GM19372 (cell line): ENCODE data around the gene RGS5.
"Not testable (repeated sequence)": the region's sequence is repeated elsewhere in the genome, so short reads cannot be mapped to it uniquely, and the experiment has no call there.

ENCODE experiments used
- ATAC-seq: cut with Tn5 transposase; IDR thresholded peaks from one replicate; pipeline ENCODE4 v1.9.1; 2021; ENCODE audit warnings: mild to moderate bottlenecking, low read depth, moderate library complexity; ENCODE audit not compliant: unreplicated experiment

Gene RGS5

GRCh38 chr1:163202833-163203451, at the start of gene RGS5:
TSS of gene RGS5 (minus strand) at chr1:163202916. CDS start at chr1:163202835, 81 bp downstream.
- ATAC-seq: no peak

GRCh38 chr1:163250382-163250974, 47.8 kb upstream of the RGS5 start:
- ATAC-seq: no peak

GRCh38 chr1:163248064-163248463, 45.3 kb upstream of the RGS5 start:
- ATAC-seq: no peak

GRCh38 chr1:163244648-163245047, 41.9 kb upstream of the RGS5 start:
- not testable (repeated sequence) for ATAC-seq

GRCh38 chr1:163241746-163242145, 39.0 kb upstream of the RGS5 start:
- no peak for ATAC-seq

GRCh38 chr1:163240705-163241104, 38.0 kb upstream of the RGS5 start:
- no peak for ATAC-seq

- ATAC-seq: not testable (repeated sequence)
Observed at GRCh38 chr1:163233643-163234042, 30.9 kb upstream of the RGS5 start.

- ATAC-seq: no peak
Observed at GRCh38 chr1:163231385-163231784, 28.7 kb upstream of the RGS5 start.

- ATAC-seq: no peak
Observed at GRCh38 chr1:163230827-163231226, 28.1 kb upstream of the RGS5 start.

GRCh38 chr1:163228271-163228670, 25.6 kb upstream of the RGS5 start:
- not testable (repeated sequence) for ATAC-seq

- no peak for ATAC-seq
Observed at GRCh38 chr1:163227126-163227525, 24.4 kb upstream of the RGS5 start.

GRCh38 chr1:163213626-163214025, 10.9 kb upstream of the RGS5 start:
- no peak for ATAC-seq

GRCh38 chr1:163211667-163212066, 9.0 kb upstream of the RGS5 start:
- no peak for ATAC-seq

GRCh38 chr1:163205513-163205912, 2.8 kb upstream of the RGS5 start:
- ATAC-seq: no peak

GRCh38 chr1:163203561-163203960, 845 bp upstream of the RGS5 start:
- ATAC-seq: no peak

GRCh38 chr1:163201906-163202305, 810 bp downstream of the RGS5 start:
- ATAC-seq: no peak

- ATAC-seq: no peak
Observed at GRCh38 chr1:163197022-163197421, 5.7 kb downstream of the RGS5 start.

GRCh38 chr1:163196449-163196787, 6.3 kb downstream of the RGS5 start:
- no peak for ATAC-seq

- ATAC-seq: no peak
Observed at GRCh38 chr1:163195728-163196448, 6.8 kb downstream of the RGS5 start.

GRCh38 chr1:163191301-163191700, 11.4 kb downstream of the RGS5 start:
- ATAC-seq: peak; percentile 69

- no peak for ATAC-seq
Observed at GRCh38 chr1:163188947-163189346, 13.8 kb downstream of the RGS5 start.

GRCh38 chr1:163187849-163188248, 14.9 kb downstream of the RGS5 start:
- ATAC-seq: no peak
